Keratinocyte (primary cell): ENCODE data around the gene FLRT1.

Experiments used
- EZH2 ChIP-seq: IDR thresholded peaks from one replicate; pipeline ENCODE4 v1.6.1; 2012; ENCODE audit warnings: inconsistent platforms, mild to moderate bottlenecking, low read length, moderate library complexity
- TF ChIP-seq, protein P1 (sequence below), 3 experiments: IDR thresholded peaks in 1 of 3; conservative IDR thresholded peaks in 1 of 3; optimal IDR thresholded peaks in 1 of 3; 2 replicates in 2 of 3; 3 replicates in 1 of 3; pipeline versions ENCODE3 to v1.5.1; 2011; ENCODE audit warnings: low read length in 3 of 3, mild to moderate bottlenecking in 3 of 3, moderate library complexity in 2 of 3, control low read depth in 1 of 3, inconsistent platforms in 1 of 3; ENCODE audit not compliant: insufficient read depth in 2 of 3; ENCODE audit errors: extremely low read depth in 1 of 3

DNA sequence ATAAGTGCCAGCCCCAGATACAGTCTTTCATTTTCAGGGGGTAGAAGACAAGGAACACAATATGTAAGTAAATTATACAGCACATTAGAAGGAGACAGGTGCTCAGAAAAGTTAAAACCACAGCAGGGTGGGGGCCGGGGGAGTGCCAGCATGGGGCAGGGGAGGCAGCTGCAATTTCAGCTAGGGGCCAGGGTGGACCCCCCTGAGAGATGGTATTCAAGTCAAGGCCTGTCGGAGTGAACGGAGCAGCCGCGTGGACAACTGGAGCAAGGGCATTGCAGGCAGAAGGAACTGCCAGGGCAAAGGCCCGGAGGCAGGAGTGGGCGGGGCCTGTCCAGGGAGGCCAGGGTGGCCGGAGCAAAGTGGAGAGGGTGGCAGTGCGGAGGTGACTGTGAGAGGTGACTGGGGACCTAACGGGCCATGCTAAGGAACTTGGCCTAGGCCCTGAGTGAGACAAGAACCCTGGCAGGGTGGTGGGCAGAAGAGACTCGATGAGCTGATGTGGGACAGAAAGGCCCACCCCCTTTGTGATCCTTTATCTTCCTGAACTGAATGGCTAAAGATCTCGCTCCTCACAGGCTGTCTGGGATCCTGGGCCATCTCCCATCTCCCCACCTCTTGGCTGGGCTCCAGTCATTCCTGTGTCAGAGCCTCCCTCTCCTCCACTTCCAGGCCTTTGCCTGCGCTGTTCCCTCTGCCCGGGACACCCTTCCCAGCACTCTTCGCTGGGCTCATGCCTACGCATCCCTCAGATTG lies 22.4 kb upstream of the FLRT1 start:
- TF ChIP-seq, protein P1, sequence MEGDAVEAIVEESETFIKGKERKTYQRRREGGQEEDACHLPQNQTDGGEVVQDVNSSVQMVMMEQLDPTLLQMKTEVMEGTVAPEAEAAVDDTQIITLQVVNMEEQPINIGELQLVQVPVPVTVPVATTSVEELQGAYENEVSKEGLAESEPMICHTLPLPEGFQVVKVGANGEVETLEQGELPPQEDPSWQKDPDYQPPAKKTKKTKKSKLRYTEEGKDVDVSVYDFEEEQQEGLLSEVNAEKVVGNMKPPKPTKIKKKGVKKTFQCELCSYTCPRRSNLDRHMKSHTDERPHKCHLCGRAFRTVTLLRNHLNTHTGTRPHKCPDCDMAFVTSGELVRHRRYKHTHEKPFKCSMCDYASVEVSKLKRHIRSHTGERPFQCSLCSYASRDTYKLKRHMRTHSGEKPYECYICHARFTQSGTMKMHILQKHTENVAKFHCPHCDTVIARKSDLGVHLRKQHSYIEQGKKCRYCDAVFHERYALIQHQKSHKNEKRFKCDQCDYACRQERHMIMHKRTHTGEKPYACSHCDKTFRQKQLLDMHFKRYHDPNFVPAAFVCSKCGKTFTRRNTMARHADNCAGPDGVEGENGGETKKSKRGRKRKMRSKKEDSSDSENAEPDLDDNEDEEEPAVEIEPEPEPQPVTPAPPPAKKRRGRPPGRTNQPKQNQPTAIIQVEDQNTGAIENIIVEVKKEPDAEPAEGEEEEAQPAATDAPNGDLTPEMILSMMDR (optimal IDR thresholded peaks at IDR 0.05 in 1 of 3, IDR thresholded peaks at IDR 0.05 in 1 of 3, conservative IDR thresholded peaks at IDR 0.05 in 1 of 3; ENCODE audit: extremely low read depth in 1 of 3, insufficient read depth in 2 of 3, low read length in 3 of 3): no peak
- no peak for TF ChIP-seq EZH2
